ENCODE data around the gene SLC2A9.

- TF ChIP-seq POLR2A (IDR thresholded peaks at IDR 0.05), result no peak
- TF ChIP-seq CTCF (IDR thresholded peaks at IDR 0.05), result no peak
Observed at GRCh38 chr4:9996319-9997110, 24.8 kb downstream of the SLC2A9 start.
